Fibroblast of villous mesenchyme (primary cell): ENCODE measurements around the gene CSDE1. TPM values are rescaled to one million over a fixed set of nuclear protein-coding genes. Genes with fewer than 3 reads are reported as not detected.

Experiments used
- DNase-seq: peaks from one replicate; pipeline ENCODE4 v3.0.0-alpha.2; 2010; ENCODE audit warnings: low read depth
- H3K4me3 ChIP-seq: 2 replicates; pipeline ENCODE4 v1.5.1; 2011; ENCODE audit warnings: low read depth, mild to moderate bottlenecking, low read length
- total RNA-seq: library from RNA; depleted of rRNA; stranded (reverse); fragments of >200 nt; gene quantifications from 2 replicates; pipeline ENCODE4 v1.2.3, GENCODE V29; 2012
- TF ChIP-seq, protein P1 (sequence below): IDR thresholded peaks from 2 replicates; pipeline ENCODE4 v1.5.1; 2012; ENCODE audit warnings: low read depth, mild to moderate bottlenecking, low read length; ENCODE audit not compliant: insufficient read depth

The CSDE1 gene
- total RNA-seq, 1 donor = 541 TPM

GRCh38 chr1:114746450-114747121, 11.2 kb downstream of the CSDE1 start:
- DNase-seq = no peak
- no peak overlapping the region for H3K4me3 ChIP-seq
- TF ChIP-seq, protein P1, sequence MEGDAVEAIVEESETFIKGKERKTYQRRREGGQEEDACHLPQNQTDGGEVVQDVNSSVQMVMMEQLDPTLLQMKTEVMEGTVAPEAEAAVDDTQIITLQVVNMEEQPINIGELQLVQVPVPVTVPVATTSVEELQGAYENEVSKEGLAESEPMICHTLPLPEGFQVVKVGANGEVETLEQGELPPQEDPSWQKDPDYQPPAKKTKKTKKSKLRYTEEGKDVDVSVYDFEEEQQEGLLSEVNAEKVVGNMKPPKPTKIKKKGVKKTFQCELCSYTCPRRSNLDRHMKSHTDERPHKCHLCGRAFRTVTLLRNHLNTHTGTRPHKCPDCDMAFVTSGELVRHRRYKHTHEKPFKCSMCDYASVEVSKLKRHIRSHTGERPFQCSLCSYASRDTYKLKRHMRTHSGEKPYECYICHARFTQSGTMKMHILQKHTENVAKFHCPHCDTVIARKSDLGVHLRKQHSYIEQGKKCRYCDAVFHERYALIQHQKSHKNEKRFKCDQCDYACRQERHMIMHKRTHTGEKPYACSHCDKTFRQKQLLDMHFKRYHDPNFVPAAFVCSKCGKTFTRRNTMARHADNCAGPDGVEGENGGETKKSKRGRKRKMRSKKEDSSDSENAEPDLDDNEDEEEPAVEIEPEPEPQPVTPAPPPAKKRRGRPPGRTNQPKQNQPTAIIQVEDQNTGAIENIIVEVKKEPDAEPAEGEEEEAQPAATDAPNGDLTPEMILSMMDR = no peak

DNA sequence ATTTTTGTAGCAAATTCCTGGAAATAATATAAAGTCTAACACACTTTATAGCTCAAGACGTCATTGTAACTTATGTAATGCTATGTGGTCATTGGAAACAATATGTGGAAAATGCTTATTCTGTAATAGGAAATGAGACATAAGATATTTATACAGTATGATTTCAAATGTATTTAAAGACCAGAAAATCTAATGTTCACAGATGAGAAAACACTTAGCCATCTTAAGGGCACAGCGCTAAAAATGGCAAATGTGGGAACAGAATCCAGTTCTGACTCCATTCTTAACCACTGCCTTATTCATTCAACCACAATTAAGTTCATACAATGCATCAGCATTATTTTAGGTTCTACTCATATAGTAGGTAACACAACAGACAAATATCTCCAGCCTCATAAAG, 12.5 kb downstream of the CSDE1 start:
- H3K4me3 ChIP-seq = no peak overlapping the region
- DNase-seq = no peak
- TF ChIP-seq, protein P1 = no peak

DNA sequence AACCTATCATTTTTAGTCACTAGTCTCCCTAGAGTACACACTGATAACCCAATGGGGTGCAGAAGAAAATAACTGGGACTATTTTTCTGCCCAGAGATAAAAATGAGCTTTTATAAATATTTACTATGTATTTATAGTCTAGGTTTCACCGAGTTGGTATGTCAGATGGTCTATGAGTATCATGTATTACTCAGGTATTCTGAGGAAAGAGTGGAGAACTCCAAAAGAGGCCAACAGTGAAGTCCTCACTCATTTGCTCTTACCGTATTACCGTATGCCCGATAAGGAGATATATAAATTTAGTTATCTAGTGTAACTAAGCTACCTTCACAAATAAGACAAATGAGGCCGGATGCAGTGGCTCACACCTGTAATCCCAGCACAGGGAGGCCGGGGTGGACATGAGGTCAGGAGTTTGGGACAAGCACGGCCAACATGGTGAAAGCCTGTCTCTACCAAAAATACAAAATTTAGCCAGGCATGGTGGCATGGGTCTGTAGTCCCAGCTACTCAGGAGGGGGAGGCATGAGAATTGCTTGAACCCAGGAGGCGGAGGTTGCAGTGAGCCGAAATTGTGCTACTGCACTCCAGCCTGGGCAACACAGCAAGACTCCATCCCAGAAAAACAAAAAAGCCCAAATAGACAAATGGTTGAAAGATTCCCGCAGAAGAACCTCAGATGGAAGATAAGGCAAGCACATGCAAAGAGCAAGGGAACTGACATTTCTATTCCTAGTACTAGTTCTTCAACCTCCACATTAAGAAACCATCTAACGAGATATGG, 15.6 kb downstream of the CSDE1 start:
- no peak for DNase-seq
- TF ChIP-seq, protein P1 = no peak
- H3K4me3 ChIP-seq = no peak overlapping the region

DNA sequence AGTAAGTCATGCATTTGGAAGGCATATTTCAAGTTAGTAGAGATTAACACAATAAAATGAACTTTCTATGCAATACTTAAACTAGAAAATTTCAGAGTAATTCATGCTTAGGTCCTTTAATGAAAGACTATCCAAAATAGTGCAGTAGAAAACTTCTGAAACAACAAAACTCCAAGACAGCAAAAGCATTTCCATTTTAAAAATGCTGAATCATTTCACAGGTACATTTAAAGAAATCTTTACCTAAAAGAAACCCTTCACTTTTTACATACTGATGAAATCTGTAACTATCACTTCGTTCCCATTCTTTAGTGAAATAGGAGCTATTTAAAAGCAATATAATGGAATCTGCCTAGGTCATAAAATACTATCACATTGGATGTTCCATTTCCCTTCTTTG, 17.5 kb downstream of the CSDE1 start:
- DNase-seq = no peak

GRCh38 chr1:114737314-114737849, 20.4 kb downstream of the CSDE1 start:
- TF ChIP-seq, protein P1 = no peak
- no peak overlapping the region for H3K4me3 ChIP-seq
- DNase-seq = no peak

More for the DNA sequence above, 17.5 kb downstream of the CSDE1 start:
- TF ChIP-seq, protein P1 = no peak
- no peak overlapping the region for H3K4me3 ChIP-seq

- no peak for DNase-seq
- no peak overlapping the region for H3K4me3 ChIP-seq
- TF ChIP-seq, protein P1 = no peak
These were observed 22.3 kb downstream of the CSDE1 start for GRCh38 chr1:114735479-114735878.
